ENCODE results near the gene EFL1. TPM values are rescaled to one million over a fixed set of nuclear protein-coding genes. Genes with fewer than 3 reads are reported as not detected.

EFL1 gene
- total RNA-seq, 4 donors from 2014 or later: 35.0 to 57.9 (median 46.5) TPM

DNA sequence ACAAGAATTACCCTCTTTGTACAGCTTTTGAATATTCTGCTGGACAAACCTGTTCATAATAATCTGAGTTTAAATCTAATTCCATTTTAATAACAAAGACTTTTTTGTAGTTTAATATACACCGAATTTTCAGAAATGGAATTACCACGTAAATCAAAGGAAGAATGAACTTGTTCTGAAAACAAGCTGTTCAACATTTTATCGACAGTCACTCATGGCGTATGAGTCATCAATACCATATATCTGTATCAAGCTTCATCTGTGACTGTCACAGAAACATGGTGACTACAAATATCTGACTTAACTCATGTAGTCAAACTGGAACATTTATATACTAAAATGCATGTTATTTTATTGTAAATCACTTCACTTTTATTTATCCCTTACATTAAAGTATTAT lies 90.0 kb downstream of the EFL1 start:
- no peaks in the 10 kb centered on the region for H3K9me3 ChIP-seq
- no peak for TF ChIP-seq POLR2AphosphoS5 (IDR thresholded peaks at IDR 0.05)
- TF ChIP-seq, protein P1, sequence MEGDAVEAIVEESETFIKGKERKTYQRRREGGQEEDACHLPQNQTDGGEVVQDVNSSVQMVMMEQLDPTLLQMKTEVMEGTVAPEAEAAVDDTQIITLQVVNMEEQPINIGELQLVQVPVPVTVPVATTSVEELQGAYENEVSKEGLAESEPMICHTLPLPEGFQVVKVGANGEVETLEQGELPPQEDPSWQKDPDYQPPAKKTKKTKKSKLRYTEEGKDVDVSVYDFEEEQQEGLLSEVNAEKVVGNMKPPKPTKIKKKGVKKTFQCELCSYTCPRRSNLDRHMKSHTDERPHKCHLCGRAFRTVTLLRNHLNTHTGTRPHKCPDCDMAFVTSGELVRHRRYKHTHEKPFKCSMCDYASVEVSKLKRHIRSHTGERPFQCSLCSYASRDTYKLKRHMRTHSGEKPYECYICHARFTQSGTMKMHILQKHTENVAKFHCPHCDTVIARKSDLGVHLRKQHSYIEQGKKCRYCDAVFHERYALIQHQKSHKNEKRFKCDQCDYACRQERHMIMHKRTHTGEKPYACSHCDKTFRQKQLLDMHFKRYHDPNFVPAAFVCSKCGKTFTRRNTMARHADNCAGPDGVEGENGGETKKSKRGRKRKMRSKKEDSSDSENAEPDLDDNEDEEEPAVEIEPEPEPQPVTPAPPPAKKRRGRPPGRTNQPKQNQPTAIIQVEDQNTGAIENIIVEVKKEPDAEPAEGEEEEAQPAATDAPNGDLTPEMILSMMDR (IDR thresholded peaks at IDR 0.05): no peak
- in situ Hi-C loops (cut with MboI; ENCODE audit: low pct_ligation_motif_present in 1 of 4, low pct_unique_long_range_greater_than_20kb in 1 of 4, low sequenced_read_pairs in 3 of 4): no loop called here

DNA sequence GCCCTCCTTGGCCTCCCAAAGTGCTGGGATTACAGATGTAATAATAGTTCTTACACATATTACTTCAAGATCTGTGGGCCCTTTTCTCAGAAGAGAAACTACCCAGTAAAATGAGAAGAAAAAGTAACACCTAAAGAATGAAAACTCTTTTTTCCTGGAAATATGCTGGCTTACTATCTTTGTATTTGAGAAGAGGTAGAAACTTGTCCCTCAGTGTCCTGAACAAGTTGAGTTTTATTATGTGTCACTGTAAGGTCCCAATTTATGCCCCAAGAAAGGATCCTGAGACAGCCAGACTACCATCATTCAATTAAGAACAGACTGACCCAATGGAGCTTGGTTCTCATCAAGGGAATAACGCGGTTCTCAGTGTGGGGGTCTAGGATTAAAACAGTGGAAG lies 93.8 kb downstream of the EFL1 start:
- TF ChIP-seq POLR2A (IDR thresholded peaks at IDR 0.05): no peak
- no peak for TF ChIP-seq POLR2AphosphoS5 (IDR thresholded peaks at IDR 0.05)
- TF ChIP-seq EP300 (IDR thresholded peaks at IDR 0.05; ENCODE audit: low read depth): no peak
- Histone ChIP-seq H3K27me3 (no peaks in the 10 kb centered on the region), H3K4me1 (no peaks in the 10 kb centered on the region), H3K27ac (no peak overlapping the region), H3K9me3 (no peaks in the 10 kb centered on the region), H3K4me3 (no peak overlapping the region), H3K36me3 (no peaks in the 10 kb centered on the region)
- no peak for DNase-seq
- WGBS, 2 donors (ENCODE audit: low coverage in 1 of 2): 96 to 100% methylated on average over 1 to 2 of the region's 2 CpGs
- in situ Hi-C loops (cut with MboI; ENCODE audit: low pct_ligation_motif_present in 1 of 4, low pct_unique_long_range_greater_than_20kb in 1 of 4, low sequenced_read_pairs in 3 of 4): no loop called here
- intact Hi-C loops (cut with DNase I; ENCODE audit: low total_unique reads): no loop called here

More for the DNA sequence above, 90.0 kb downstream of the EFL1 start:
- no peak overlapping the region for H3K27ac ChIP-seq
- H3K4me3 ChIP-seq: no peak overlapping the region
- no peaks in the 10 kb centered on the region for H3K4me1 ChIP-seq
- H3K36me3 ChIP-seq: no peaks in the 10 kb centered on the region
- 90 to 96% methylated on average over 4 of the region's 4 CpGs for whole genome bisulfite sequencing, 2 donors (ENCODE audit: low coverage in 1 of 2)
- intact Hi-C loops (cut with DNase I; ENCODE audit: low total_unique reads): no loop called here
- no peak for DNase-seq
- H3K27me3 ChIP-seq: no peaks in the 10 kb centered on the region

DNA sequence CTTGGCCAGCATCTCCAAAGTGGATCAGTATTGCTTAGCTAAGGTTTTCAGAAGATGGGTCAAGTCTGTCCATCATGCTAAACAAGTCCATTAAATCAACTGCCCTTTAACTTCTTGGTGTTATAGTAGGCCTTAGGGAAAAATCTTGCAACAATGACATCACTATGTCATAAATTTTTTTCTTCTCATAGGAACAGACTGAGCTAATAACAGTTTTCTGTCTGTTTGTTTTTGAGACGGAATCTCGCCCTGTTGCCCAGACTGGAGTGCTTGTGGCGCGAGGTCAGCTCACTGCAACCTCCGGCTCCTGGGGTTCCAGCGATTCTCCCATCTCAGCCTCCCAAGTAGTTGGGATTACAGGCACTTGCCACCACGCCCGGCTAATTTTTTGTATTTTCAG lies 94.2 kb downstream of the EFL1 start:
- intact Hi-C loops (cut with DNase I; ENCODE audit: low total_unique reads): no loop called here
- WGBS, 2 donors (ENCODE audit: low coverage in 1 of 2): 95 to 97% methylated on average over 6 to 8 of the region's 8 CpGs
- Histone ChIP-seq H3K27me3 (no peaks in the 10 kb centered on the region), H3K36me3 (no peaks in the 10 kb centered on the region), H3K4me1 (no peaks in the 10 kb centered on the region), H3K27ac (no peak overlapping the region), H3K4me3 (no peak overlapping the region), H3K9me3 (no peaks in the 10 kb centered on the region)
- in situ Hi-C loops (cut with MboI; ENCODE audit: low pct_ligation_motif_present in 1 of 4, low pct_unique_long_range_greater_than_20kb in 1 of 4, low sequenced_read_pairs in 3 of 4): no loop called here
- DNase-seq: no peak
- TF ChIP-seq, protein P1 (IDR thresholded peaks at IDR 0.05): no peak

DNA sequence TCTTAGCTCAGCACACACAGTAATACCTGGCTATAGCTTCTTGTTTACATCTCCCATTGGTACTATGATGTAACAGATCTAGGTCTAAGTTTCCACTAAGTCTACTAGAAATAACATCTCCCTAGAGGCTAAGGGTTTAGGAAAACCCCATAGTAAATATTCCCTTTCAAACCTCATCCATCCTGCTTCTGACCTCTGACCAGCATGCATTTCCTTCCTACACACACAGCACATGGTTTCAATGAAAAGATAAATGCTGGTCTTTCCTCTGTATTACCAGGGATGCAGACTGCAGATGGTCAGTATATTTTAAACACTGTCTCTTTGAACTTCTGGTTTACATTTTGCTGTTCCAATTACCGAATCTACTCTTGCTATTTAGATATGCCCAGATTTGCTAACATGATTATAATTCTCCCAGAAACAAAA lies 96.6 kb downstream of the EFL1 start:
- peaks cover 0 to 14% (median 5%) of the 10 kb centered on the region in 4 donors for H3K36me3 ChIP-seq
- no peaks in the 10 kb centered on the region for H3K9me3 ChIP-seq
- 57 to 72% methylated on average over 1 of the region's 1 CpG for WGBS, 2 donors (ENCODE audit: low coverage in 1 of 2)
- TF ChIP-seq POLR2AphosphoS5 (IDR thresholded peaks at IDR 0.05): no peak
- TF ChIP-seq, protein P1 (IDR thresholded peaks at IDR 0.05): no peak
- in situ Hi-C loops (cut with MboI; ENCODE audit: low pct_ligation_motif_present in 1 of 4, low pct_unique_long_range_greater_than_20kb in 1 of 4, low sequenced_read_pairs in 3 of 4): no loop called here
- DNase-seq: no peak
- no peaks in the 10 kb centered on the region for H3K27me3 ChIP-seq
- H3K4me1 ChIP-seq: no peaks in the 10 kb centered on the region
- intact Hi-C loops (cut with DNase I; ENCODE audit: low total_unique reads): no loop called here
- no peak overlapping the region for H3K27ac ChIP-seq
- no peak overlapping the region for H3K4me3 ChIP-seq

DNA sequence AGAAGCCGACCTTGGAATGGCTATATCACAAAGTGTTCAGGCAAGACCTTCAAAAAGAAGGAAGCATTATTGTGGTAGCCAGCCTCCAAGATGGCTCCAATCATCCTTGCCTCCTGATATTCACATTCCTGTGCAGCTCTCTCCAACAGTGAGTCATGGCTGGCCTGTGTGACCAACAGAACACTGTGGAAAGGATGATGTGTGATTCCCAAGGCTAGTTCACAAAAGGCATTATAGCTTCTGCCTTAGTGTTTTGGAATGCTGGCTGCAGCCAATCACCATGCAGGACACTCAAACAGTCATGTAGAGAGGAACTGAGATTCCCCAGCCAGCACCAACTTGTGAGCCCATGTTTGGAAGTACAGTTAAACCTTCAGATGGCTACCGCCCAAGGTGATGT lies 102.6 kb downstream of the EFL1 start:
- H3K27ac ChIP-seq: no peak overlapping the region
- in situ Hi-C loops (cut with MboI; ENCODE audit: low pct_ligation_motif_present in 1 of 4, low pct_unique_long_range_greater_than_20kb in 1 of 4, low sequenced_read_pairs in 3 of 4) (no loop called here), intact Hi-C loops (cut with DNase I; ENCODE audit: low total_unique reads) (no loop called here)
- DNase-seq: no peak
- H3K9me3 ChIP-seq: no peaks in the 10 kb centered on the region
- no peak for TF ChIP-seq POLR2A (IDR thresholded peaks at IDR 0.05)
- TF ChIP-seq, protein P1 (IDR thresholded peaks at IDR 0.05): no peak
- TF ChIP-seq EP300 (IDR thresholded peaks at IDR 0.05; ENCODE audit: low read depth): no peak
- TF ChIP-seq POLR2AphosphoS5 (IDR thresholded peaks at IDR 0.05): no peak
- H3K27me3 ChIP-seq: no peaks in the 10 kb centered on the region
- H3K4me3 ChIP-seq: no peak overlapping the region
- H3K4me1 ChIP-seq: no peaks in the 10 kb centered on the region
- H3K36me3 ChIP-seq: peaks cover 0 to 38% (median 5%) of the 10 kb centered on the region in 4 donors
- 94 to 100% methylated on average over 1 to 2 of the region's 2 CpGs for whole genome bisulfite sequencing, 2 donors (ENCODE audit: low coverage in 1 of 2)
